ENCODE measurements around the gene MRPL49. TPM values are rescaled to one million over a fixed set of nuclear protein-coding genes. Genes with fewer than 3 reads are reported as not detected.

Gene MRPL49
- total and polyA plus RNA-seq, 9 of the 15 experiments (the other 6 are each of a cell fraction or from before 2014, with no cell fraction given) = 74.3 to 132 (median 91.2) TPM

- Histone ChIP-seq H3K36me3 (ENCODE audit: control insufficient read depth, insufficient read depth, low read length) (peaks cover 37% of the 10 kb centered on the region), H3K27me3 (ENCODE audit: control insufficient read depth in 2 of 2, insufficient read depth in 2 of 2, low read length in 2 of 2) (no peaks in the 10 kb centered on the region; a peak in 1 of 5 replicates), H3K4me1 (replicated peaks in 1 of 2; ENCODE audit: control insufficient read depth in 2 of 2, insufficient read depth in 2 of 2, low read length in 2 of 2) (peaks cover 21 to 49% of the 10 kb centered on the region in 2 experiments; a peak in 4 of 5 replicates), H3K9me1 (ENCODE audit: control insufficient read depth, insufficient read depth, low read length) (peaks cover 4% of the 10 kb centered on the region), H3K4me2 (ENCODE audit: insufficient read depth, low read length) (peak within 1 kb of the TSS; percentile 98), H2AFZ (ENCODE audit: low read depth, low read length) (peak within 1 kb of the TSS; percentile 94), H3K27ac (ENCODE audit: extremely low read depth, low read depth, low read length) (peak within 1 kb of the TSS; percentile 98), H3K9me3 (replicated peaks; ENCODE audit: control insufficient read depth, insufficient read depth, low read depth, low read length) (no peaks in the 10 kb centered on the region), H3K79me2 (ENCODE audit: control insufficient read depth, insufficient read depth, low read length) (peaks cover 41% of the 10 kb centered on the region), H3K9ac (ENCODE audit: insufficient read depth in 1 of 2, low read depth in 2 of 2, low read length in 2 of 2) (peak within 1 kb of the TSS; percentile 98 to 99), H3K4me3 (peak within 1 kb of the TSS; percentile 96), H4K20me1 (replicated peaks; ENCODE audit: control insufficient read depth, insufficient read depth, low read length) (peaks cover 7% of the 10 kb centered on the region; the same call in 1 of the 2 replicates)
- in situ Hi-C loops (cut with MboI) (no loop called here), intact Hi-C loops (cut with micrococcal nuclease) (loop anchor here (2.0 kb wide), 2 partner anchors 34 to 46 kb away; partner anchors contain the start of gene CAPN1)
- BruUV-seq (replicated peaks) = no TSS peak
- no peak for FAIRE-seq
- WGBS (ENCODE audit: insufficient coverage, low coverage, missing lambda C conversion rate) = under 1% methylated on average over 52 of the region's 60 CpGs
- ChIA-PET CTCF (ENCODE audit: low intra/inter-chr PET ratio) (interaction anchor here (0.6 kb wide), 1 partner anchor 47 kb away, joined by 3 read pairs; no protein-coding TSS in a partner anchor), POLR2A (interaction anchor here (0.6 to 8.4 kb wide), 25 partner anchors 9 to 365 kb away, joined by 3 to 182 read pairs (median 5); partner anchors contain the start of genes CAPN1, FAU, MALAT1 and MRPL49)
- DNase-seq (ENCODE audit: extremely low read depth in 1 of 4, low spot score in 3 of 4) = peak; percentile 91 to 94 (median 92)
- ATAC-seq = peak; percentile 85
- TF ChIP-seq CAMTA2 (CRISPR knock-in tag; conservative IDR thresholded peaks at IDR 0.05) (no peak), ZNF3 (CRISPR knock-in tag; IDR thresholded peaks at IDR 0.05) (no peak), FOXP1 (CRISPR knock-in tag; IDR thresholded peaks at IDR 0.05) (0 out of 2 replicates have a peak, but pooled peaks have one; percentile 5), STAT5A (IDR thresholded peaks at IDR 0.05; ENCODE audit: borderline replicate concordance, low read length) (no peak), FOXJ2 (tag; IDR thresholded peaks at IDR 0.05) (no peak), ILF3 (IDR thresholded peaks at IDR 0.05; ENCODE audit: borderline replicate concordance) (no peak), SAP30 (IDR thresholded peaks at IDR 0.05; ENCODE audit: borderline replicate concordance, insufficient read depth, low read depth, low read length, poor library complexity, severe bottlenecking) (peak; percentile 79), BDP1 (IDR thresholded peaks at IDR 0.05; ENCODE audit: insufficient read depth, insufficient read length) (no peak), LCOR (CRISPR knock-in tag; IDR thresholded peaks at IDR 0.05) (peak; percentile 64; the same call in 1 of the 2 replicates), NELFE (IDR thresholded peaks at IDR 0.05; ENCODE audit: insufficient read depth, insufficient read length) (no peak), PURB (CRISPR knock-in tag; IDR thresholded peaks at IDR 0.05; ENCODE audit: low read depth) (no peak), ELF2 (CRISPR knock-in tag; IDR thresholded peaks at IDR 0.05) (no peak), CBFB (CRISPR knock-in tag; IDR thresholded peaks at IDR 0.05) (no peak), GABPA (tag; conservative IDR thresholded peaks at IDR 0.05; ENCODE audit: low read depth) (peak; percentile 99), ZNF431 (CRISPR knock-in tag; IDR thresholded peaks at IDR 0.05) (no peak), STAG1 (CRISPR knock-in tag; IDR thresholded peaks at IDR 0.05; ENCODE audit: borderline replicate concordance) (peak; percentile 31; the same call in 1 of the 2 replicates), GTF2E2 (tag; IDR thresholded peaks at IDR 0.05) (peak; percentile 71; the same call in 1 of the 2 replicates), HIVEP1 (CRISPR knock-in tag; IDR thresholded peaks at IDR 0.05) (no peak), PRPF4 (IDR thresholded peaks at IDR 0.05; ENCODE audit: insufficient read depth, low read depth, low read length, poor library complexity, severe bottlenecking) (no peak), ZNF586 (CRISPR knock-in tag; conservative IDR thresholded peaks at IDR 0.05) (peak; percentile 71; the same call in 1 of the 2 replicates)
- TF ChIP-seq, protein P1, sequence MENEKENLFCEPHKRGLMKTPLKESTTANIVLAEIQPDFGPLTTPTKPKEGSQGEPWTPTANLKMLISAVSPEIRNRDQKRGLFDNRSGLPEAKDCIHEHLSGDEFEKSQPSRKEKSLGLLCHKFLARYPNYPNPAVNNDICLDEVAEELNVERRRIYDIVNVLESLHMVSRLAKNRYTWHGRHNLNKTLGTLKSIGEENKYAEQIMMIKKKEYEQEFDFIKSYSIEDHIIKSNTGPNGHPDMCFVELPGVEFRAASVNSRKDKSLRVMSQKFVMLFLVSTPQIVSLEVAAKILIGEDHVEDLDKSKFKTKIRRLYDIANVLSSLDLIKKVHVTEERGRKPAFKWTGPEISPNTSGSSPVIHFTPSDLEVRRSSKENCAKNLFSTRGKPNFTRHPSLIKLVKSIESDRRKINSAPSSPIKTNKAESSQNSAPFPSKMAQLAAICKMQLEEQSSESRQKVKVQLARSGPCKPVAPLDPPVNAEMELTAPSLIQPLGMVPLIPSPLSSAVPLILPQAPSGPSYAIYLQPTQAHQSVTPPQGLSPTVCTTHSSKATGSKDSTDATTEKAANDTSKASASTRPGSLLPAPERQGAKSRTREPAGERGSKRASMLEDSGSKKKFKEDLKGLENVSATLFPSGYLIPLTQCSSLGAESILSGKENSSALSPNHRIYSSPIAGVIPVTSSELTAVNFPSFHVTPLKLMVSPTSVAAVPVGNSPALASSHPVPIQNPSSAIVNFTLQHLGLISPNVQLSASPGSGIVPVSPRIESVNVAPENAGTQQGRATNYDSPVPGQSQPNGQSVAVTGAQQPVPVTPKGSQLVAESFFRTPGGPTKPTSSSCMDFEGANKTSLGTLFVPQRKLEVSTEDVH (IDR thresholded peaks at IDR 0.05; ENCODE audit: low read depth, partially characterized antibody) = peak; percentile 77
Observed at GRCh38 chr11:65134240-65134951, 12.3 kb downstream of the MRPL49 start, which contains the start of gene SYVN1. TSS of gene SYVN1 (minus strand) at chr11:65134519. CDS start at chr11:65133601, 918 bp downstream.
